Measurements from ENCODE around the gene SP100.

The SP100 gene

GRCh38 chr2:230425377-230425776 is 9.4 kb downstream of the SP100 start:
- TF ChIP-seq YY1 (IDR thresholded peaks at IDR 0.05; ENCODE audit: low read depth) (no peak), EGR1 (IDR thresholded peaks at IDR 0.05) (no peak), RAD21 (IDR thresholded peaks at IDR 0.05; ENCODE audit: low read depth) (no peak), TEAD4 (IDR thresholded peaks at IDR 0.05) (no peak), EP300 (IDR thresholded peaks at IDR 0.05; ENCODE audit: borderline replicate concordance) (no peak), USF1 (IDR thresholded peaks at IDR 0.05) (no peak), FOXM1 (IDR thresholded peaks at IDR 0.05; ENCODE audit: borderline replicate concordance, low read depth) (no peak), CREB1 (IDR thresholded peaks at IDR 0.05; ENCODE audit: low read depth) (no peak), TCF12 (IDR thresholded peaks at IDR 0.05; ENCODE audit: low read depth) (no peak), ZBTB7A (IDR thresholded peaks at IDR 0.05; ENCODE audit: low read depth) (no peak), TAF1 (IDR thresholded peaks at IDR 0.05; ENCODE audit: low read depth) (no peak), CEBPB (IDR thresholded peaks at IDR 0.05) (no peak), NFIC (IDR thresholded peaks at IDR 0.05) (no peak)
- TF ChIP-seq, protein P1, sequence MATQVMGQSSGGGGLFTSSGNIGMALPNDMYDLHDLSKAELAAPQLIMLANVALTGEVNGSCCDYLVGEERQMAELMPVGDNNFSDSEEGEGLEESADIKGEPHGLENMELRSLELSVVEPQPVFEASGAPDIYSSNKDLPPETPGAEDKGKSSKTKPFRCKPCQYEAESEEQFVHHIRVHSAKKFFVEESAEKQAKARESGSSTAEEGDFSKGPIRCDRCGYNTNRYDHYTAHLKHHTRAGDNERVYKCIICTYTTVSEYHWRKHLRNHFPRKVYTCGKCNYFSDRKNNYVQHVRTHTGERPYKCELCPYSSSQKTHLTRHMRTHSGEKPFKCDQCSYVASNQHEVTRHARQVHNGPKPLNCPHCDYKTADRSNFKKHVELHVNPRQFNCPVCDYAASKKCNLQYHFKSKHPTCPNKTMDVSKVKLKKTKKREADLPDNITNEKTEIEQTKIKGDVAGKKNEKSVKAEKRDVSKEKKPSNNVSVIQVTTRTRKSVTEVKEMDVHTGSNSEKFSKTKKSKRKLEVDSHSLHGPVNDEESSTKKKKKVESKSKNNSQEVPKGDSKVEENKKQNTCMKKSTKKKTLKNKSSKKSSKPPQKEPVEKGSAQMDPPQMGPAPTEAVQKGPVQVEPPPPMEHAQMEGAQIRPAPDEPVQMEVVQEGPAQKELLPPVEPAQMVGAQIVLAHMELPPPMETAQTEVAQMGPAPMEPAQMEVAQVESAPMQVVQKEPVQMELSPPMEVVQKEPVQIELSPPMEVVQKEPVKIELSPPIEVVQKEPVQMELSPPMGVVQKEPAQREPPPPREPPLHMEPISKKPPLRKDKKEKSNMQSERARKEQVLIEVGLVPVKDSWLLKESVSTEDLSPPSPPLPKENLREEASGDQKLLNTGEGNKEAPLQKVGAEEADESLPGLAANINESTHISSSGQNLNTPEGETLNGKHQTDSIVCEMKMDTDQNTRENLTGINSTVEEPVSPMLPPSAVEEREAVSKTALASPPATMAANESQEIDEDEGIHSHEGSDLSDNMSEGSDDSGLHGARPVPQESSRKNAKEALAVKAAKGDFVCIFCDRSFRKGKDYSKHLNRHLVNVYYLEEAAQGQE (IDR thresholded peaks at IDR 0.05; ENCODE audit: low read depth): no peak
- TF ChIP-seq, protein P2, sequence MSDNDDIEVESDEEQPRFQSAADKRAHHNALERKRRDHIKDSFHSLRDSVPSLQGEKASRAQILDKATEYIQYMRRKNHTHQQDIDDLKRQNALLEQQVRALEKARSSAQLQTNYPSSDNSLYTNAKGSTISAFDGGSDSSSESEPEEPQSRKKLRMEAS (IDR thresholded peaks at IDR 0.05): no peak

DNA sequence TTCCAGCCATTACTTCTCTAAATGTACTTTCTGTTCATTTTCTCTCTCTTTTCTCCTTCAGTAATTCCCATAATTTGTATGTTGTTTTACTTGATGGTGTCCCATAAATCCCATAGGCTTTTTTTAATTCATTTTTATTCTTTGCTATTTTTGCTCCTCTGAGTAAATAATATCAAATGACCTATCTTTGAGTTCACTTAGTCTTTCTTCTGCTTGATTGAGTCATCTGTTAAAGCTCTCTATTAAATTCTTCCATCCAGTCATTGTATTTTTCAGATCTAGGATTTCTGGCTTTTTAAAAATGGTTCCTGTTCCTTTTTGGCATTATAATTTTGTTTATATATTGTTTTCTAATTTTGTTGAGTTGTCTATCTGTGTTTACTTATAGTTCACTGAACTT is 13.5 kb downstream of the SP100 start:
- TF ChIP-seq TAF1 (IDR thresholded peaks at IDR 0.05; ENCODE audit: low read depth) (no peak), USF1 (IDR thresholded peaks at IDR 0.05) (no peak), FOXM1 (IDR thresholded peaks at IDR 0.05; ENCODE audit: borderline replicate concordance, low read depth) (no peak), NFIC (IDR thresholded peaks at IDR 0.05) (no peak), YY1 (IDR thresholded peaks at IDR 0.05; ENCODE audit: low read depth) (no peak), ZBTB7A (IDR thresholded peaks at IDR 0.05; ENCODE audit: low read depth) (no peak), TEAD4 (IDR thresholded peaks at IDR 0.05) (no peak), RAD21 (IDR thresholded peaks at IDR 0.05; ENCODE audit: low read depth) (no peak), TCF12 (IDR thresholded peaks at IDR 0.05; ENCODE audit: low read depth) (no peak), CEBPB (IDR thresholded peaks at IDR 0.05) (no peak), EGR1 (IDR thresholded peaks at IDR 0.05) (no peak), EP300 (IDR thresholded peaks at IDR 0.05; ENCODE audit: borderline replicate concordance) (no peak), CREB1 (IDR thresholded peaks at IDR 0.05; ENCODE audit: low read depth) (no peak)
- TF ChIP-seq, protein P1 (IDR thresholded peaks at IDR 0.05; ENCODE audit: low read depth): no peak
- TF ChIP-seq, protein P2 (IDR thresholded peaks at IDR 0.05): no peak

DNA sequence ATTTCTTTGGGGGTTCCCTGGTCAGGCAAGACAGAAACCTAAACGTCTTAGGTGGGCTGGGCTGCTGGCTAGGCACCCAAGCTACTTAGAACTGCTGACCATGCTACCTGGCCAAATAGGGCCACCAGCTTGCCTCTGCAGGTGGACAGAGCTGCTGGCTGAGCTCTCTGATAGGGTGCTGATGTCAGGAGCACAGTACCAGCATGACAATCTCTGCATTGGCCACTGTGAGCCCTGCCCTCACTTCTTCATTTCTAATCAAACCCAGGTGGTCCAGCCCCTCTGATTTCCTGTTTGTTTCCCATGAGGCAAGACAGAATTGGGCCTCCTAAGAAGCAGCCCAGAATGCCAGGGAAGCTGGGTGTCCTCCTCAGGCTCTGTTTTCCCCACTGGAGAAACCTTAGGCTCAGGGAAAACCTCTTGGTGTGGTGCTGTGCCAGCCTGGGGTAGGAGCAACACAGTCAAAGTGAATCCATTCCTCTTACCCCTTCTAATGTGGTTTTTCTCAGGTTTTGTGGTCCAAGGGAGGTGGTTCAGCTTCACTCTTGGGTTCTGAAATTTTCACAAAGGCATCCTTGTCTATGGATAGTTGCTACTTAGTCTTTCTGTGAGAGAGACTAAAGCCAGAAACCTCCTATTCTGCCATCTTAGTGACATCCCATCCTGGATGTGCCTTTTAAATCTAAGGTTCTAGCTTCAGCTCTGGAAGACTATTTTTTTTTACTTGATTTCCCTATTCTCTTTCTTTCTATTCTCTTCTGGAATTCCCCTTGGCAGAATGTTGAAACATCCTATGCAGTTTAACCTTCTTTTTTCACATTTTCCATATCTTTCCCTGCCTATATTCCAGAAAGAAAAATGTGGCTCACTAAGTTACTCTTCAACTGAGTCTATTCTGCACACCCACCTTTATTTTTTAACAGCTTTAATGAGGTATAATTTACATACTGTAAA is 15.2 kb downstream of the SP100 start:
- TF ChIP-seq EP300 (IDR thresholded peaks at IDR 0.05; ENCODE audit: borderline replicate concordance): no peak
- TF ChIP-seq TAF1 (IDR thresholded peaks at IDR 0.05; ENCODE audit: low read depth): no peak
- TF ChIP-seq CEBPB (IDR thresholded peaks at IDR 0.05): no peak
- TF ChIP-seq FOXM1 (IDR thresholded peaks at IDR 0.05; ENCODE audit: borderline replicate concordance, low read depth): no peak
- no peak for TF ChIP-seq YY1 (IDR thresholded peaks at IDR 0.05; ENCODE audit: low read depth)
- no peak for TF ChIP-seq TCF12 (IDR thresholded peaks at IDR 0.05; ENCODE audit: low read depth)
- TF ChIP-seq USF1 (IDR thresholded peaks at IDR 0.05): no peak
- no peak for TF ChIP-seq CREB1 (IDR thresholded peaks at IDR 0.05; ENCODE audit: low read depth)
- TF ChIP-seq ZBTB7A (IDR thresholded peaks at IDR 0.05; ENCODE audit: low read depth): no peak
- no peak for TF ChIP-seq NFIC (IDR thresholded peaks at IDR 0.05)

- no peak for TF ChIP-seq ZBTB7A (IDR thresholded peaks at IDR 0.05; ENCODE audit: low read depth)
- TF ChIP-seq USF1 (IDR thresholded peaks at IDR 0.05): no peak
Measured at GRCh38 chr2:230434677-230435324, 18.8 kb downstream of the SP100 start.

Data from Ishikawa (cell line).